IMR-90 (cell line): ENCODE measurements around the gene TGFB2. TPM values are rescaled to one million over a fixed set of nuclear protein-coding genes. Genes with fewer than 3 reads are reported as not detected.
A peak's percentile ranks its signal among the peaks of the same experiment; 100 is the strongest.

Source experiments
- ATAC-seq: fragments of 200-7000 bp; cut with Tn5 transposase; 2 replicates; pipeline ENCODE4 v1.9.1; 2020; ENCODE audit warnings: low read depth, mild to moderate bottlenecking, moderate library complexity
- BruUV-seq: library from RNA; stranded (reverse); fragments of 400-500 nt; replicated peaks from 2 replicates; lab custom pipeline; 2021; lab: Mats Ljungman, UMichigan
- CTCF ChIA-PET: fragments of 300-600 bp; formaldehyde crosslinking; extraction: SDS; loops from one replicate; lab custom pipeline; 2021; ENCODE audit warnings: antibody characterized with exemption; lab: Yijun Ruan, JAX
- POLR2A ChIA-PET: fragments of 300-600 bp; sonication (Branson Sonifier 250); formaldehyde crosslinking; loops from one replicate; lab custom pipeline; 2022; ENCODE audit warnings: antibody characterized with exemption; ENCODE audit not compliant: unreplicated experiment; lab: Charles Lee
- DNase-seq: peaks from one replicate; pipeline ENCODE4 v3.0.0; 2013
- H2AFZ ChIP-seq: replicated peaks from 2 replicates; pipeline ENCODE3; 2013; ENCODE audit warnings: low read length, mild to moderate bottlenecking; ENCODE audit not compliant: poor library complexity
- H2AK5ac ChIP-seq: 2 replicates; pipeline ENCODE4 v1.6.1; 2013; ENCODE audit warnings: low read depth, low read length, inconsistent platforms
- H2AK9ac ChIP-seq: replicated peaks from 2 replicates; pipeline ENCODE3; 2013; ENCODE audit warnings: mild to moderate bottlenecking, low read depth, low read length, moderate library complexity; ENCODE audit not compliant: poor library complexity
- H2BK120ac ChIP-seq: 2 replicates; pipeline ENCODE4 v1.6.1; 2013; ENCODE audit warnings: low read depth, low read length, inconsistent platforms
- H2BK15ac ChIP-seq: 3 replicates; pipeline ENCODE4 v1.6.1; 2013; ENCODE audit warnings: low read depth, low read length, inconsistent platforms
- H2BK20ac ChIP-seq: 2 replicates; pipeline ENCODE4 v1.6.1; 2013; ENCODE audit warnings: low read depth, mild to moderate bottlenecking, inconsistent platforms, low read length, moderate library complexity
- H2BK5ac ChIP-seq: 2 replicates; pipeline ENCODE4 v1.6.1; 2013; ENCODE audit warnings: mild to moderate bottlenecking, low read depth, low read length, inconsistent platforms; ENCODE audit not compliant: poor library complexity, severe bottlenecking
- H3K14ac ChIP-seq: replicated peaks from 2 replicates; pipeline ENCODE4 v1.6.1; 2013; ENCODE audit warnings: low read depth, low read length, inconsistent platforms
- H3K18ac ChIP-seq: 2 replicates; pipeline ENCODE4 v1.6.1; 2013; ENCODE audit warnings: low read depth, low read length, control low read depth
- H3K23ac ChIP-seq: 2 replicates; pipeline ENCODE4 v1.6.1; 2013; ENCODE audit warnings: low read depth, low read length, inconsistent platforms
- H3K27ac ChIP-seq: 2 replicates; pipeline ENCODE4 v1.5.1; 2013; ENCODE audit warnings: mild to moderate bottlenecking, control low read depth, low read length; ENCODE audit not compliant: insufficient read depth
- H3K27me3 ChIP-seq: 2 replicates; pipeline ENCODE4 v1.6.1; 2013; ENCODE audit warnings: low read length; ENCODE audit not compliant: control insufficient read depth, insufficient read depth
- H3K36me3 ChIP-seq: 2 replicates; pipeline ENCODE4 v1.6.1; 2013; ENCODE audit warnings: low read length, mixed read lengths; ENCODE audit not compliant: control insufficient read depth, insufficient read depth
- H3K4ac ChIP-seq: 2 replicates; pipeline ENCODE4 v1.6.1; 2013; ENCODE audit warnings: low read depth, low read length, inconsistent platforms
- H3K4me1 ChIP-seq: 2 replicates; pipeline ENCODE4 v1.6.1; 2013; ENCODE audit warnings: low read length, mixed read lengths; ENCODE audit not compliant: control insufficient read depth, insufficient read depth
- H3K4me2 ChIP-seq: 2 replicates; pipeline ENCODE4 v1.6.1; 2013; ENCODE audit warnings: low read depth, mild to moderate bottlenecking, control low read depth, low read length, moderate library complexity
- H3K4me3 ChIP-seq: 2 replicates; pipeline ENCODE4 v1.5.1; 2013; ENCODE audit warnings: low read depth, mild to moderate bottlenecking, control low read depth, low read length, moderate library complexity; ENCODE audit not compliant: insufficient read depth
- H3K56ac ChIP-seq: 2 replicates; pipeline ENCODE4 v1.6.1; 2013; ENCODE audit warnings: low read length, inconsistent platforms; ENCODE audit not compliant: insufficient read depth; ENCODE audit errors: extremely low read depth
- H3K79me1 ChIP-seq, 2 experiments: 2 replicates each; pipeline ENCODE4 v1.6.1; 2013; ENCODE audit warnings: low read length in 2 of 2, inconsistent platforms in 1 of 2, low read depth in 1 of 2
- H3K9ac ChIP-seq: 2 replicates; pipeline ENCODE4 v1.6.1; 2013; ENCODE audit warnings: low read depth, low read length, control low read depth
- H3K9me1 ChIP-seq: 2 replicates; pipeline ENCODE4 v1.6.1; 2013; ENCODE audit warnings: low read length, inconsistent platforms; ENCODE audit not compliant: insufficient read depth
- H3K9me3 ChIP-seq: 2 replicates; pipeline ENCODE4 v1.6.1; 2013; ENCODE audit warnings: low read length; ENCODE audit not compliant: control insufficient read depth, insufficient read depth
- H4K20me1 ChIP-seq: 2 replicates; pipeline ENCODE4 v1.6.1; 2013; ENCODE audit warnings: low read length, inconsistent platforms; ENCODE audit not compliant: insufficient read depth
- H4K5ac ChIP-seq: 2 replicates; pipeline ENCODE4 v1.6.1; 2013; ENCODE audit warnings: mild to moderate bottlenecking, low read depth, low read length, control low read depth
- H4K8ac ChIP-seq, 2 experiments: 2 replicates each; pipeline ENCODE4 v1.6.1; 2013; ENCODE audit warnings: low read depth in 2 of 2, low read length in 2 of 2, control low read depth in 1 of 2, inconsistent platforms in 1 of 2
- H4K91ac ChIP-seq: 2 replicates; pipeline ENCODE4 v1.6.1; 2013; ENCODE audit warnings: low read depth, low read length, inconsistent platforms; ENCODE audit not compliant: insufficient read depth
- BHLHE40 ChIP-seq: fragments of 150-350 bp; IDR thresholded peaks from 2 replicates; pipeline ENCODE4 v1.6.1; 2016; ENCODE audit warnings: mild to moderate bottlenecking, low read depth, low read length
- CEBPB ChIP-seq: IDR thresholded peaks from 2 replicates; pipeline ENCODE4 v1.6.1; 2012; ENCODE audit warnings: low read depth, low read length, improper control_type of control experiment
- CHD1 ChIP-seq: IDR thresholded peaks from 2 replicates; pipeline ENCODE4 v1.6.1; 2012; ENCODE audit warnings: low read depth, low read length, improper control_type of control experiment
- CTCF ChIP-seq: conservative IDR thresholded peaks from 2 replicates; pipeline ENCODE4 v1.5.1; 2012; ENCODE audit warnings: mild to moderate bottlenecking, low read depth, low read length, improper control_type of control experiment
- FOS ChIP-seq: fragments of 150-350 bp; IDR thresholded peaks from 2 replicates; pipeline ENCODE4 v1.6.1; 2016; ENCODE audit warnings: low read depth, low read length
- MAFK ChIP-seq: IDR thresholded peaks from 2 replicates; pipeline ENCODE4 v1.6.1; 2012; ENCODE audit warnings: low read depth, low read length, improper control_type of control experiment
- MAZ ChIP-seq: IDR thresholded peaks from 2 replicates; pipeline ENCODE4 v1.6.1; 2012; ENCODE audit warnings: low read depth, mild to moderate bottlenecking, low read length, improper control_type of control experiment, moderate library complexity, borderline replicate concordance
- MXI1 ChIP-seq: IDR thresholded peaks from 2 replicates; pipeline ENCODE4 v1.6.1; 2012; ENCODE audit warnings: low read depth, mild to moderate bottlenecking, low read length, moderate library complexity, borderline replicate concordance
- NFE2L2 ChIP-seq: fragments of 150-350 bp; IDR thresholded peaks from 2 replicates; pipeline ENCODE4 v1.6.1; 2016; ENCODE audit warnings: low read depth, mild to moderate bottlenecking, low read length
- POLR2A ChIP-seq: IDR thresholded peaks from 2 replicates; pipeline ENCODE4 v1.6.1; 2012; ENCODE audit warnings: mild to moderate bottlenecking, low read depth, low read length
- RAD21 ChIP-seq: IDR thresholded peaks from 2 replicates; pipeline ENCODE4 v1.6.1; 2012; ENCODE audit warnings: low read length, improper control_type of control experiment
- RCOR1 ChIP-seq: IDR thresholded peaks from 2 replicates; pipeline ENCODE4 v1.6.1; 2012; ENCODE audit warnings: mild to moderate bottlenecking, low read length, improper control_type of control experiment; ENCODE audit not compliant: insufficient replicate concordance
- RFX5 ChIP-seq: IDR thresholded peaks from 2 replicates; pipeline ENCODE4 v1.8.0; 2012; ENCODE audit warnings: low read depth, mild to moderate bottlenecking, low read length, moderate library complexity
- SMC3 ChIP-seq: fragments of 150-350 bp; IDR thresholded peaks from 2 replicates; pipeline ENCODE4 v1.6.1; 2016; ENCODE audit warnings: low read depth, mild to moderate bottlenecking, antibody characterized with exemption, low read length, moderate library complexity
- WGBS, 2 experiments: methylation state at CpG; one replicate each; pipeline versions ENCODE4 v1.1.5 to v1.1.7; 2013; ENCODE audit warnings: missing lambda C conversion rate in 2 of 2; ENCODE audit not compliant: insufficient read length in 1 of 2; ENCODE audit errors: extremely low coverage in 2 of 2; 5-methylcytosine and 5-hydroxymethylcytosine counted together
- dilution Hi-C: fragments of 300-500 bp; cut with HindIII; formaldehyde crosslinking; loops from one replicate; pipeline ENCODE4 v1.14.3; 2018; ENCODE audit warnings: low sequenced_read_pairs; ENCODE audit not compliant: unreplicated experiment
- in situ Hi-C: fragments of 300-500 bp; cut with MboI; formaldehyde crosslinking; loops from 3 replicates; pipeline ENCODE4 v1.14.3; 2019; ENCODE audit warnings: low sequenced_read_pairs, inconsistent platforms, mixed read lengths
- intact Hi-C: fragments of 100-400 bp; cut with micrococcal nuclease; formaldehyde crosslinking; loops from 2 replicates; pipeline ENCODE4 v1.10.0; 2022
- polyA plus RNA-seq, 3 experiments: library from polyadenylated mRNA; depleted of rRNA; stranded (reverse); fragments of >200 nt; gene quantifications; 2 replicates each; pipeline ENCODE4 v1.2.3, GENCODE V29; 2012; ENCODE audit warnings: low replicate concordance in 1 of 3
- total RNA-seq: library from RNA; depleted of rRNA; stranded (reverse); fragments of >200 nt; gene quantifications from 2 replicates; pipeline ENCODE4 v1.2.3, GENCODE V29; 2012
- TF ChIP-seq, protein P1 (sequence below): fragments of 150-350 bp; IDR thresholded peaks from 2 replicates; pipeline ENCODE4 v1.6.1; 2016; ENCODE audit warnings: low read depth, mild to moderate bottlenecking, low read length, moderate library complexity, borderline replicate concordance
- TF ChIP-seq, protein P2 (sequence below): fragments of 150-350 bp; IDR thresholded peaks from 2 replicates; pipeline ENCODE4 v1.6.1; 2017; ENCODE audit warnings: mild to moderate bottlenecking, antibody characterized with exemption, low read length, low read depth

TGFB2 gene
- total and polyA plus RNA-seq, 2 of the 4 experiments (the other 2 are of a cell fraction): 3.7 to 3.8 TPM

- no peak overlapping the region for H2BK20ac ChIP-seq
- H3K4me2 ChIP-seq: no peak overlapping the region
- no peak overlapping the region for H4K91ac ChIP-seq
- no peaks in the 10 kb centered on the region for H3K79me1 ChIP-seq
- H3K56ac ChIP-seq: no peak overlapping the region
- H3K4me3 ChIP-seq: no peak overlapping the region
- no peak overlapping the region for H2BK15ac ChIP-seq
- 0 out of 4 replicates have a peak overlapping the region, but pooled peaks of 1 of the 2 experiments have one; percentile 8 for H4K8ac ChIP-seq
- intact Hi-C loops: no loop called here
- dilution Hi-C loops: no loop called here
- no peak overlapping the region for H3K23ac ChIP-seq
- CTCF ChIA-PET: interaction anchor here (0.6 to 0.8 kb wide), 3 partner anchors 28 to 348 kb away, joined by 3 to 5 read pairs (median 3); no protein-coding TSS in a partner anchor
- H2AFZ ChIP-seq: no peak overlapping the region
- H4K5ac ChIP-seq: no peak overlapping the region; the same call in 1 of the 2 replicates
- BruUV-seq: no TSS peak
- H3K9ac ChIP-seq: no peak overlapping the region
- no peak overlapping the region for H2BK5ac ChIP-seq
- no peak overlapping the region for H2BK120ac ChIP-seq
- DNase-seq: peak; percentile 58
- peaks cover 4% of the 10 kb centered on the region; the same call in 1 of the 2 replicates for H3K36me3 ChIP-seq
- no peak overlapping the region for H3K14ac ChIP-seq
- no peaks in the 10 kb centered on the region for H4K20me1 ChIP-seq
- H3K9me3 ChIP-seq: no peaks in the 10 kb centered on the region
- TF ChIP-seq MXI1 (no peak), CEBPB (no peak), SMC3 (no peak), MAZ (no peak), CTCF (no peak), POLR2A (no peak), CHD1 (no peak), RFX5 (no peak), RCOR1 (no peak), NFE2L2 (no peak), MAFK (no peak), BHLHE40 (no peak), RAD21 (no peak), FOS (no peak)
- TF ChIP-seq, protein P1, sequence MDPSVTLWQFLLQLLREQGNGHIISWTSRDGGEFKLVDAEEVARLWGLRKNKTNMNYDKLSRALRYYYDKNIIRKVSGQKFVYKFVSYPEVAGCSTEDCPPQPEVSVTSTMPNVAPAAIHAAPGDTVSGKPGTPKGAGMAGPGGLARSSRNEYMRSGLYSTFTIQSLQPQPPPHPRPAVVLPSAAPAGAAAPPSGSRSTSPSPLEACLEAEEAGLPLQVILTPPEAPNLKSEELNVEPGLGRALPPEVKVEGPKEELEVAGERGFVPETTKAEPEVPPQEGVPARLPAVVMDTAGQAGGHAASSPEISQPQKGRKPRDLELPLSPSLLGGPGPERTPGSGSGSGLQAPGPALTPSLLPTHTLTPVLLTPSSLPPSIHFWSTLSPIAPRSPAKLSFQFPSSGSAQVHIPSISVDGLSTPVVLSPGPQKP: no peak
- TF ChIP-seq, protein P2, sequence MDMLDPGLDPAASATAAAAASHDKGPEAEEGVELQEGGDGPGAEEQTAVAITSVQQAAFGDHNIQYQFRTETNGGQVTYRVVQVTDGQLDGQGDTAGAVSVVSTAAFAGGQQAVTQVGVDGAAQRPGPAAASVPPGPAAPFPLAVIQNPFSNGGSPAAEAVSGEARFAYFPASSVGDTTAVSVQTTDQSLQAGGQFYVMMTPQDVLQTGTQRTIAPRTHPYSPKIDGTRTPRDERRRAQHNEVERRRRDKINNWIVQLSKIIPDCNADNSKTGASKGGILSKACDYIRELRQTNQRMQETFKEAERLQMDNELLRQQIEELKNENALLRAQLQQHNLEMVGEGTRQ: no peak
- H3K18ac ChIP-seq: peak overlapping the region; percentile 33; the same call in 1 of the 2 replicates
- in situ Hi-C loops: no loop called here
- H3K9me1 ChIP-seq: no peaks in the 10 kb centered on the region
- no peak overlapping the region for H3K4ac ChIP-seq
- no peak overlapping the region for H2AK9ac ChIP-seq
- H3K27me3 ChIP-seq: no peaks in the 10 kb centered on the region
- ATAC-seq: peak; percentile 54
- WGBS, 2 experiments: no CpG with 5 or more reads among the region's 2 CpGs
- no peak overlapping the region for H2AK5ac ChIP-seq
- POLR2A ChIA-PET: no interaction called here
- H3K4me1 ChIP-seq: peaks cover 3% of the 10 kb centered on the region; the same call in 1 of the 2 replicates
- no peak overlapping the region for H3K27ac ChIP-seq
Observed at GRCh38 chr1:218430822-218431221, 85.7 kb downstream of the TGFB2 start.
